Fibroblast of pulmonary artery (primary cell): ENCODE measurements around the gene PRKAR2B.

Experiments
- DNase-seq: peaks from one replicate; pipeline ENCODE4 v3.0.0-alpha.2; 2010; ENCODE audit warnings: low read depth
- H3K4me3 ChIP-seq: replicated peaks from 2 replicates; pipeline ENCODE4 v1.5.1; 2011; ENCODE audit warnings: low read depth, mild to moderate bottlenecking, control low read depth, low read length, moderate library complexity
- TF ChIP-seq, protein P1 (sequence below): IDR thresholded peaks from 2 replicates; pipeline ENCODE4 v1.5.1; 2011; ENCODE audit warnings: mild to moderate bottlenecking, control low read depth, low read length, inconsistent platforms; ENCODE audit errors: missing control alignments

The PRKAR2B gene

DNA sequence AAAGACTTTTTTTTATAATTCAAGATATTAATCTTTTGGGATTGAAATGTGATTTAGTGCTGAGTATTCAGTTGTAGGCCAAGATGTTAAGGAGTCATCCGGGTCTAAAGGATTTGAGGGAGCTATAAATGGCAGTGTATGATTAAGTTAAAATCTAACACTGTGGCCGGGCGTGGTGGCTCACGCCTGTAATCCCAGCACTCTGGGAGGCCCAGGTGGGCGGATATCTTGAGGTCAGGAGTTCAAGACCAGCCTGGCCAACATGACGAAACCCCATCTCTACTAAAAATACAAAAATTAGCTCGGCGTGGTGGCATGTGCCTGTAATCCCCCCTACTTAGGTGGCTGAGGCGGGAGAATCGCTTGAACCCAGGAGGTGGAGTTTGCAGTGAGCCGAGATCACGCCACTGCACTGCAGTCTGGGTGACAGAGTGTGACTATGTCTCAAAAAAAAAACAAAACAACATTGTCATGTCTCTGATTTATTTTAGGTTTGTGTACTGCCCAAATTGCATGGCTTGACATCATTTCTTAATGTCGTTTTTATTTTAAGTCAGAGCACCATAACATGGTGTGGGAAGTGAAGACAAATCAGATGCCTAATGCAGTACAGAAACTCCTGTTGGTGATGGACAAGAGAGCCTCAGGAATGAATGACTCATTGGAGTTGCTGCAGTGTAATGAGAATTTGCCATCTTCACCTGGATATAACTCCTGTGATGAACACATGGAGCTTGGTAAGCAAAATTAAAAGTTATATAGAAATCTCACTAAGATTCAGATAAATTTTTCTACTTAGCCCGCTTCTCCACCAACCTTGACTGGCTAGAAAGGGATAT, 135.0 kb downstream of the PRKAR2B start:
- peak; percentile 31 for DNase-seq
- no peak overlapping the region for H3K4me3 ChIP-seq
- TF ChIP-seq, protein P1, sequence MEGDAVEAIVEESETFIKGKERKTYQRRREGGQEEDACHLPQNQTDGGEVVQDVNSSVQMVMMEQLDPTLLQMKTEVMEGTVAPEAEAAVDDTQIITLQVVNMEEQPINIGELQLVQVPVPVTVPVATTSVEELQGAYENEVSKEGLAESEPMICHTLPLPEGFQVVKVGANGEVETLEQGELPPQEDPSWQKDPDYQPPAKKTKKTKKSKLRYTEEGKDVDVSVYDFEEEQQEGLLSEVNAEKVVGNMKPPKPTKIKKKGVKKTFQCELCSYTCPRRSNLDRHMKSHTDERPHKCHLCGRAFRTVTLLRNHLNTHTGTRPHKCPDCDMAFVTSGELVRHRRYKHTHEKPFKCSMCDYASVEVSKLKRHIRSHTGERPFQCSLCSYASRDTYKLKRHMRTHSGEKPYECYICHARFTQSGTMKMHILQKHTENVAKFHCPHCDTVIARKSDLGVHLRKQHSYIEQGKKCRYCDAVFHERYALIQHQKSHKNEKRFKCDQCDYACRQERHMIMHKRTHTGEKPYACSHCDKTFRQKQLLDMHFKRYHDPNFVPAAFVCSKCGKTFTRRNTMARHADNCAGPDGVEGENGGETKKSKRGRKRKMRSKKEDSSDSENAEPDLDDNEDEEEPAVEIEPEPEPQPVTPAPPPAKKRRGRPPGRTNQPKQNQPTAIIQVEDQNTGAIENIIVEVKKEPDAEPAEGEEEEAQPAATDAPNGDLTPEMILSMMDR, result no peak

DNA sequence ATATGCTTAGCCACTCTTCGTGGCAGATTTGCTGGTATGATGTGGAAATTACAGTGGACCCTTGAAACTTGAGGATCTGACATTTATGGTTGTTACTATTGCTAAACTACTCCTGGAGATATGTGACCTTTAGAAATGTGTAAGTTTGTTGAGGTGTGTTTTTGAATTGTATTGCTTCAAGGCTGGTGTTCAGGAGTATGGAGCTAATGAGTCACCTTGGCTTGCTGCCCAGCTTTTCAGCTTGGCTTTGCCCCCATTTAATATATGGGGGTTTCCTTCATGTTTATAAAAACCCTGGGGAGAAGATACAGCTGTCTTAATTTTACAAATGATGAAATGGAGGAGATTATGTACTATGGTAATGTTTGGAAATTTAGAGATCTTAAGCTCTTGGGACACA, 135.9 kb downstream of the PRKAR2B start:
- TF ChIP-seq, protein P1, result no peak
- peak; percentile 95 for DNase-seq
- H3K4me3 ChIP-seq, result no peak overlapping the region

DNA sequence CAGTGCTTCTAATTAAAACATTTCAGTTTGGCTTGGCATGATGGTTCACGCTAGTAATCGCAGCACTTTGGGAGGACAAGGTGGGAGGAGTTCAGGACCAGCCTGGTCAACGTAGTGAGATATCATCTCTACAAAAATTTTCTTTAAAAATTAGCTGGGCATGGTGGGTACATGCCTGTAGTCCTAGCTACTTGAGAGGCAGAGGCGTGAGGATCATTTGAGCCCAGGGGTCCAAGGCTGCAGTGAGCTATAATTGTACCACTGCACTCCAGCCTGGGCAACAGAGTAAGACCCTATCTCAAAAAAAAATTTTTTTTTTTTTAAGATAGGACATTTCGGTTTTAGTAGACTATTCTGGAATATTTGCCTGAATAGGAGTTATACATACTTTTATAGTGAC, 136.7 kb downstream of the PRKAR2B start:
- no peak overlapping the region for H3K4me3 ChIP-seq
- TF ChIP-seq, protein P1, result no peak
- no peak for DNase-seq

DNA sequence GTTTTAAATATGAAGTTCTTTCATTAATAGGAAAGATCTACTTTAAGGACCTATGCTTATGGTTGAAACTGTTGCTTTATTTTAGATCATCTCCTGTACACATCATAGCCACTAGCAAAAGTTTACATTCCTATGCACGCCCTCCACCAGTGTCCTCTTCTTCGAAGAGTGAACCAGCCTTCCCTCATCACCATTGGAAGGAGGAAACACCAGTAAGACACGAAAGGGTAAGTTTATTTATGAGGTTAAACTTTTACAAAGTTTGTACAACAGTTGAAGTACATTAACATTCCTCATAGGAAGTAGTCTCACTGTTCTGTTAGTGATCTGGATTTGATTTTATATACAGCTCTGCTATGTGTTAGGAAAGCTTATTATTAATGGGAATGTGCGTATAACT, 141.2 kb downstream of the PRKAR2B start:
- H3K4me3 ChIP-seq, result no peak overlapping the region
- TF ChIP-seq, protein P1, result no peak
- DNase-seq, result no peak

DNA sequence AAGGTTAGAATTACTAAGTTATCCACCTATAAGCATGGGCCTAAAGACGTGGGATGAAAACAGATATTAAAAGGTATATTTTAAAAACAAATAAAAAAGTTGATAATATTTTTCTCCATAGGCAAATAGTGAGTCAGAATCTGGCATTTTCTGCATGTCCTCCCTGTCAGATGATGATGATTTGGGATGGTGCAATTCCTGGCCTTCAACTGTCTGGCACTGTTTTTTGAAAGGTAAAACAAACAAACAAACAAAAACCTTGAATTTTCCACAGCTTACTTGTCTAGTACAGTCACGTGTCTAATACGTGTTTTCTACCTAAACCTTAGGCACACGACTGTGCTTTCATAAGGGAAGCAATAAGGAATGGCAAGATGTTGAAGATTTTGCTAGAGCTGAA, 141.7 kb downstream of the PRKAR2B start:
- DNase-seq, result no peak

DNA sequence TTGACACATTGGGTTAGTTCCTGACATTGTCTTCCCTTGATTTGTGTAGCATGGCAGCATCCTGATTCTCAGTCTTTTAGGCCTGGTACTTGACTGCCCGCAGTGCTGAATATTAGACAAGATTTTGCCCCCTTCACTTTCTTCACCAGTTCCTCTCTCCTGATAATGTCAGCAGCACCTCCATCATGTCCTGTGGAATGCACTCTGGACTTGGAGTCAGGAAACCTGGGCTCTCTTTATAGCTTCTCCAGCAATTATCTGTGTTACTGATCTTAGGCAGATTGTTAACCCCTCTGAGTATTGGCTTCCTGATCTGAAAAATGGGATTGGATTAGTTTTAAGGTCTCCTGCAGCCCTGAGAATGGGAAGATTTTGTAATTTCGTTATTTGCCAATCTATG, 143.3 kb downstream of the PRKAR2B start:
- TF ChIP-seq, protein P1, result no peak
- DNase-seq, result no peak

More for the DNA sequence above, 141.7 kb downstream of the PRKAR2B start:
- no peak overlapping the region for H3K4me3 ChIP-seq
- TF ChIP-seq, protein P1, result no peak

DNA sequence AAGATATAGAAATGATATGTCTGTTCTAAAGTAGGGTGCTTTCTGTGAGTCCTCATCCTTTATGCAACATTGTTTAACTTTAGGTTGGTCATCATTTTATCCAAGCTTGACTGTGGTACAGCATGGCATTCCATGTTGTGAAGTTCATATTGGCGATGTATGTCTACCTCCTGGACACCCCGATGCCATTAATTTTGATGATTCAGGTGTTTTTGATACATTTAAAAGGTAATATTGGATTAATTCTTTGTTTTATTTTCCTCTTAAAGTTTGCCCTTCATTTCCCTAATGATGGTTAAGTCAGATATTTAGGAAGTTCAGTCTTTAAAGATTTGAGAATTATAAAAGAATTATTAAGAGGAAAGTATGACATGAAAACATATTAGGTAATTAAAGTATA, 145.6 kb downstream of the PRKAR2B start:
- no peak overlapping the region for H3K4me3 ChIP-seq
- DNase-seq, result no peak
- TF ChIP-seq, protein P1, result no peak

More for the DNA sequence above, 143.3 kb downstream of the PRKAR2B start:
- H3K4me3 ChIP-seq, result no peak overlapping the region
